Measurements from ENCODE around the gene MSH2.
"Not testable (repeated sequence)": the region's sequence is repeated elsewhere in the genome, so short reads cannot be mapped to it uniquely, and the experiment has no call there.

DNA sequence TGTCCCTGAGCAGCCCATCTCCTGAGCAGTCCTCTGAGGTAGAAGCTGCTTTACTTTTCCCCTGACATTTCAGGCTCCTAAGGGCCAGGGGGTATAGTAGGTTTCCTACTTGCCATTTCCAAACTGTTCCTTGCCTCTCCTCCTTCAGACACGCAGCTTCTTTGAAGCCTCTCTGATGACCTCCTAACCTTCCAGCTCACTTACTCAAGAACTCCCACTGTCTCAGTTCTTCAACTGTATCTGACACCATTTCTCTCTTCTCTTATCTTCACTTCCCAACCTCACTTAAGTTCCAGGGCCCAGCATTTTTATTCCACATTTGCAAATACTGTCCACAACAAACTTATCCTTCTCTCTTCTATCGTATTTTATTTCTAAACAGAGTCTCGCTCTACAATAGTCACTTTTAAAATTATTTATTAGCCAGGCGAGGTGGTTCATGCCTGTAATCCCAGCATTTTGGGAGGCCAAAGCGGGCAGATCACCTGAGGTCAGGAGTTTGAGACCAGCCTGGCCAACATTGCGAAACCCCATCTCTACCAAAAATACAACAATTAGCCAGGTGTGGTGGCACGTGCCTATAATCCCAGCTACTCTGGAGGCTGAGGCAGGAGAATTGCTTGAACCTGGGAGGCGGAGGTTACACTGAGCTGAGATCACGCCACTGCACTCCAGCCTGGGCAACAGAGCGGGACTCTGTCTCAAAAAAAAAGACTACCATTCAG lies 41.3 kb upstream of the MSH2 start:
- TF ChIP-seq, protein P1, sequence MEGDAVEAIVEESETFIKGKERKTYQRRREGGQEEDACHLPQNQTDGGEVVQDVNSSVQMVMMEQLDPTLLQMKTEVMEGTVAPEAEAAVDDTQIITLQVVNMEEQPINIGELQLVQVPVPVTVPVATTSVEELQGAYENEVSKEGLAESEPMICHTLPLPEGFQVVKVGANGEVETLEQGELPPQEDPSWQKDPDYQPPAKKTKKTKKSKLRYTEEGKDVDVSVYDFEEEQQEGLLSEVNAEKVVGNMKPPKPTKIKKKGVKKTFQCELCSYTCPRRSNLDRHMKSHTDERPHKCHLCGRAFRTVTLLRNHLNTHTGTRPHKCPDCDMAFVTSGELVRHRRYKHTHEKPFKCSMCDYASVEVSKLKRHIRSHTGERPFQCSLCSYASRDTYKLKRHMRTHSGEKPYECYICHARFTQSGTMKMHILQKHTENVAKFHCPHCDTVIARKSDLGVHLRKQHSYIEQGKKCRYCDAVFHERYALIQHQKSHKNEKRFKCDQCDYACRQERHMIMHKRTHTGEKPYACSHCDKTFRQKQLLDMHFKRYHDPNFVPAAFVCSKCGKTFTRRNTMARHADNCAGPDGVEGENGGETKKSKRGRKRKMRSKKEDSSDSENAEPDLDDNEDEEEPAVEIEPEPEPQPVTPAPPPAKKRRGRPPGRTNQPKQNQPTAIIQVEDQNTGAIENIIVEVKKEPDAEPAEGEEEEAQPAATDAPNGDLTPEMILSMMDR (IDR thresholded peaks at IDR 0.05; ENCODE audit: low read depth, low read length) = not testable (repeated sequence)
- TF ChIP-seq EZH2phosphoT487 (IDR thresholded peaks at IDR 0.05; ENCODE audit: low read depth) = not testable (repeated sequence)
